Forelimb muscle (tissue), 1 donor: ENCODE measurements around the gene ZFC3H1. TPM values are rescaled to one million over a fixed set of nuclear protein-coding genes. Genes with fewer than 3 reads are reported as not detected.

ENCODE experiments used
- DNase-seq: peaks from one replicate; pipeline ENCODE4 v3.0.0-alpha.2; 2013; ENCODE audit warnings: low read depth
- polyA plus RNA-seq: library from polyadenylated mRNA; unstranded; fragments of 120-200 nt; gene quantifications from one replicate; pipeline ENCODE4 v1.2.1, GENCODE V29; 2013; ENCODE audit not compliant: insufficient read length

ZFC3H1 gene
- polyA plus RNA-seq, 1 donor: 40.4 TPM

GRCh38 chr12:71671816-71672215, 8.2 kb upstream of the ZFC3H1 start:
- no peak for DNase-seq

DNA sequence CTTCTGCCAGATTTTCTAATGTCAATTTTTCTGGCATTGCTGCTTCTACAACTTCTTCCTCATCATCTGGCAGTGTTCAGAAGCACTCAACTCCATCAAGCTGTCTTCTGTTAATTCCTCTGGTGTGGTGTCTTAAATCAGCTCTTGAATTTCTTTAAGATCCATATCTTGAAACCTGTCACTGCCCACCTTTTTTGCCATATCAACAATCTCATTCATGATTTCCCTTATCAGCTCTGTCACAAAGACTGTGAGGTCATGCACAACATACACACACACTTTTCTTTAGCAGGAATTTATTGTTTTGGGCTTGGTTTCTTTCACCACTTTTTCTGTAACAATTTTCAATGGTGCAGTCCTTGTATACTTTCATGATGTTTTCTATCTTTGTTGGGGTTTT, 7.7 kb upstream of the ZFC3H1 start:
- no peak for DNase-seq

DNA sequence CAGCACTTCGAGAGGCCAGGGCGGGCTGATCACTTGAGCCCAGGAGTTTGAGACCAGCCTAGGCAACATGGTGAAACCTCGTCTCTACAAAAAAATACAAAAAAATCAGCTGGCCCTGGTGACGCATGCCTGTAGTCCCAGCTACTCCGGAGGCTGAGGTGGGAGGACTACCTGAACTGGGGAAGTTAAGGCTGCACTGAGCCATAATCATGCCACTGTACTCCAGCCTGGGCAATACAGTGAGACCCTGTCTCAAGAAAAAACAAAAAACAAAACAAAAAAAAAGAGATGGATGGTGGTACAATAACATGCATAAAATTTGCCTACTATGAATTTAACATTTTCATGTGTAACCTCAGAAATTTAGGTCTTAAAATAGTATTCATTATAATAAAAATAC, 2.6 kb upstream of the ZFC3H1 start:
- DNase-seq: no peak

DNA sequence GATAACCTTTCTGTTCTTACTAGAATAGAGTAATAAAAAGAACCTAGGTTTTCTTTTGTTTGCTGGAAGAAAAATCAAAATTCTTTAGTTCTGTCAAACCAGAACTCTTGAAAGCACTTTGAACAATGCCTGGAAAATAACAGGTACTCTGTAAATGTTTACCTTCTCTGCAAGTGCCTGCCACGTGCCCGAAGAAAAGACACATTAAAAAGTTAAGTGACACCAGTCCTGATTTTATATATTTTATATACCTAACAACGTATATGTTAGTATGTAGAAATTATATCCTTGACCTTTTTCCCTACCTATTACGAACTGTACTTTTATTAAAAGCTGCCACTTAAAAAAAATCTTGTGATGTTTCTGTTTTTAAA, 1.4 kb upstream of the ZFC3H1 start:
- DNase-seq: no peak

DNA sequence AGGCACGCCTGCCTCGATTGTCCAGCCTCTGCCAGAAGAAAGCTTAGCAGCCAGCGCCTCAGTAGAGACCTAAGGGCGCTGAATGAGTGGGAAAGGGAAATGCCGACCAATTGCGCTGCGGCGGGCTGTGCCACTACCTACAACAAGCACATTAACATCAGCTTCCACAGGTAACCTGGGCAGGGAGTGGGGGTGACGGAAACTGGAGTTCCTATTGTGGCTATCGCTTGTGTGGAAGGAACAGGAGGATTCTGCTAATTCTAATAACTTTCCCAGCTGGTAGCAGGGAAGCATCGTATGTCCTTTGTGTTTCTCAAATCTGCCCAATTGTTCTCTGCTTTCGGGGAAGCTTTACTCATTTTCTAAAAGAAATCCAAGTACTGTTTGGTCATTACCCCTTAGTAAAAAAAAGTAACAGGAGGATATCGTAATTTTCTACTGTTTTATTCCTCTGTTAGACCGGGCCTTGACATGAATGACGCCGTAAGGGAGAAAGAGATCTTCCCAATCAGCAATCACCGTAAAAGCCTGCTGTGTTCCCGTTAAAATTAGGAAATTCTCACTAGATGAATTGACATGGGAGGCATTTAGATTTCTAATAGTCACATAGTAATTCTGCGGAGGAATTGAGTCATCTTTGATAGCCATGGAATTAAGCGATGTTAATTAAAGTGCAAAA, 902 bp upstream of the ZFC3H1 start:
- DNase-seq: no peak

DNA sequence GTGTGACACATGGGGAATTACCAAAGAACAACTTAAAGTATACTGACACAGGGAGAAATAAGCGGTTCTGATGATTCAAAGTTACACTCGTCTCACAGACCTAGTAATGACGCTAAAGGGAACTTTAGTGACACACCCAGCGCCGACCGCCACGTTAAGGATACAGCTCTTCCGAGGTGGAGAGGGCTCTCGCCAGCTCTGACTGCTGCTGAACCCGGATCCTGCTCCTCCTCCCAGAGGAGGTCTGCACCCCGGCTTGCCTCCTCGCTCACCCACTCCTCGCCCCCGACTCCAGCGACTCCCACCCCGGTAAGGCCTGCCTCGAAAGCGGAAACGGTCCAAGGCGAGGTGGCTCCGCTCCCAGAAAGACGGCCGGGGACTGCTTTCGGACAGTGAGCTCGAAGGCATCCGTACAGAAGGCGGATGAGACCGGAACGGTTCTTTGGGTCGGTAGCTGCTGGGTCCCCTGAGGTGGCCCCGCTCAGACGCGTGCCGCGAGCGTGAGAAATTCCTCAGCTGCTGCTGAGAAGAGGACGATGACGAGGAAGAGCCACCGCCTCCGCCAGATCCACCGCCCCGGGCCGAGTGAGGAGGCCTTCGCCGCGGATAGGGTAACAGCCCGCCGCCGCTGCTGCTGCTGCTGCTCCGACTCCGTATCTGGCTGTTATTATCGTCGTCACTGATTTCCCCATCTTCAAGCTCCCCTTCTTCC, 643 bp downstream of the ZFC3H1 start:
- no peak for DNase-seq

DNA sequence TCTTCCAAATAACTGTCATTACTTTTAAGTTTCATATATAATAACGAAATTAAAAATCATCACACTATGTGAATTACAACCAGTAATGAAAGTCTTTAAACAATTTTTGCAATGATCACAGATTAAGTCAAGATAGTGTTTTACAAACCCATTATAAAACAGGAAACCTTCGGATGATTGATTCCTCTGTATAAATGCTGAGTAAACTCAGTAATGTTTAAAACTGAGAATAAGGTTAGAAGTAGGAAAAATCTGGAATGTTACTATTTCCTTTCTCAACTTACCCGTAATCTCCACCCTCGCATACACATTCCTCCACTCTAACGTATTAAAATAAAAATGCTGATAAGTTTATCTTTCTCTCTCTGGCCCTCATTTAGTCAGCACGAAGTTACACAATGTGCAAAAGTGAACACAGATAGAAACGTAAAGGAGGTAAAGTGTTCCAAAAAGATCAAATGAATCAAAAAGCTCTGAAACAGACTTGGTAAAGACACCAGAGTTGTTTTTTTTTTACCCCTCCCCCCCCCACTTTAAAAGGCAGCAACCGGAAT, 1.6 kb downstream of the ZFC3H1 start:
- DNase-seq: no peak

GRCh38 chr12:71656740-71657139, 6.9 kb downstream of the ZFC3H1 start:
- no peak for DNase-seq

DNA sequence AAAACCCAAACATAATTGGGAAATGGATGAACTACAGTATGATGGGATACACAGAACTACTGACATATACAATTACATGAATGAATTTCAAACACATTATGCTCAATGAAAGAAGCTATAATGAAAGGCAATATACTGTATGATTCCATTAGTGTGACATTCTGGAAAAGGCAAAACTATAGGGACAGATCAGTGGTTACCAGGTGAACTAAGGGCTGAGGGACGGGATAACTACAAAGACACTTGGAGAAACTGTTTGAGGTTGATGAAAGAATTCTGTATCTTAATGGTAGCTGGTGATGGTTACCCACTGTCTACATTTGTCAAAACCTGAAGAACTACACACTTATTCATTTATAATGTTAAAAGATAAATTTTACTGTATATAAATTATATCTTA, 7.7 kb downstream of the ZFC3H1 start:
- DNase-seq: no peak

DNA sequence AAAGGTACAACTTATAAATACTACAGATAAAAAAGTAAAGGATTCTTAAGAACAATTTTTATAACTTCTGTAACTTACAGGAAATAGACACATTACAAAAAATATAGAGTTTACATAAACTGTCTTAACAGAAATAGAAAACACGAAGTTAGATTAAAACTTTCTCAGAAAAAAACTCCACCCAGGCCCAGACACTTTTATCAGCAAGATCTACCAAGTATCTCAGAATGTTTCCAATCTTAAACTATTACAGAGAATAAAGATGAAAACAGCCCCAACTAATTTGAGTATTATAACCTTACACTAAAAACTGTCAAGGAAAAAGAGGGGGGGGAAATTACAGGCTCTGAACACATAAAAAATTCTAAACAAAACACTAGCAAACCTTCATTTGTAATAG, 8.2 kb downstream of the ZFC3H1 start:
- DNase-seq: no peak

- no peak for DNase-seq
These were observed 9.4 kb downstream of the ZFC3H1 start for GRCh38 chr12:71654200-71654599.

GRCh38 chr12:71653137-71653536, 10.5 kb downstream of the ZFC3H1 start:
- DNase-seq: no peak

- no peak for DNase-seq
These were observed 11.0 kb downstream of the ZFC3H1 start for GRCh38 chr12:71652656-71653055.

GRCh38 chr12:71649401-71649800, 14.2 kb downstream of the ZFC3H1 start:
- DNase-seq: no peak

DNA sequence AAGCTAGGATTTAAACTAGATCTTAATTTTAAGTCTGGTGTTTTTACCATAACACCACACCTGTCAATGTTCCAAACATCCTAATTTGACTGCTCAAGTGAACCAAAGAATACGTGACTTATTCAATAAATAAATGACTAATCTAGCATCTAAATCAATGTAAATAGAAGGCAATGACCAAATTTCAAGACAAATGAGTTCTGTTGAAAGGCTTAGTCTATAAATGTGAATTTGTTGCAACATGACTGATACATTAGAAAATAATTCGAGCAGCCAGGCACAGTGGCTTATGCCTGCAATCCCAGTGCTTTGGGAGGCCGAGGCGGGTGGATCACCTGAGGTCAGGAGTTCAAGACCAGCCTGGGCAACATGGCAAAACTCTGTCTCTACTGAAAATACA, 15.1 kb downstream of the ZFC3H1 start:
- DNase-seq: no peak

- no peak for DNase-seq
These were observed 17.1 kb downstream of the ZFC3H1 start for GRCh38 chr12:71646512-71646911.

- no peak for DNase-seq
These were observed 18.4 kb downstream of the ZFC3H1 start for GRCh38 chr12:71645268-71645667.

DNA sequence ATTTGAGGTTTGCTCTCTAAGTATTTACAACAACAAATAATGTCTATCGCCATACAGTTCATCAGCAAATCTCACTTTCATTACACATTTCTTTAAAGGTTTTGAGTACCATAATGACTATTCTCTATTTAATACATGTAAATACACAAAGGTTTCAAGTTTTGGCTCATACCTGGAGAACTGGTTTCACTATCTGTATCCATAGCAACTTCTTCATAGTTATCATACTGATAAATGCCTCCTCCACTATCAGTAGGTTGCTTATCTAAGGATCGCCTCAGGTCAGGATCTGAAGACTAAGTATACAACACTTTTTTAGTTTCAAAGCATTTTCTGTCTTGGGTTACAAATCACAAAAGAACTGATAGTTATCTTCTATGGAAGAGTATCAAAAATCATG, 21.4 kb downstream of the ZFC3H1 start:
- no peak for DNase-seq

DNA sequence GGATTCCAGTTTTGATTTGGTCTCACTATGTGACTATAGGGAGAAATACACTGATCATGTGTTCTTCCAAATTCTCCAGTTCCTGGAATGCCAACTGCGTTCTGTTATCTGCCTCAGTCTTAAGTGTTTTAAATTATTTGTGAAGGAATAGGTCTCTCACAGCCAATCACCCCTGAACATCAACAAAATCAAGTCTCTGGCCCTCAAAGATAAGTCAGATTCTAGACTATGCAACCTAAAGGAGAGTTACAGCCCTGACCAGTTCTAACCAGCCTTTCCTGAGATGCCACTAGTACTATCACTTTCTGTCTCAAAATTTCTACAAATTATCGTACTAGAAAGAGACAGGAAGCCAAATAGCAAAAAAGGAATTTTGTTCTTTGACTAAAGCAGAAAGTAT, 22.3 kb downstream of the ZFC3H1 start:
- DNase-seq: no peak

DNA sequence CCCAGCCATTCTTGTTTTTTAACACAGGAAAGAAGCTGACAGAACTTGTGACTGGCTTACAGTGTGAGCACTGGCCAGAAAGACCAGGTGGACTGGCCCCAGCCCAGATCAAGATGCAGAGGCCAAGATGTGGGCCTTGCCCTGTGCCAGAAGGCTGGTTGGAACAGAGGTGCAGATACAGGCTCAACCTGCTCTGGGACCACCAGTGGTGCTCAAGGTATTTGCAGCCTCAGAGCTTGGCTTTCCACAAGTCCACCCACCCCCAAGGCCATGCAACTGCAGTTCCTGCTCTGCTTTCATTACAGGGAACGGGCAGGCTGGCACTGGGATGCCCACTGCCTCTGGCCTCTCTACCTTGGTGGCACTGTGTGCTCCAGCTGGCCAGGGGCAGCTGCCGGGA, 23.3 kb downstream of the ZFC3H1 start:
- DNase-seq: no peak

DNA sequence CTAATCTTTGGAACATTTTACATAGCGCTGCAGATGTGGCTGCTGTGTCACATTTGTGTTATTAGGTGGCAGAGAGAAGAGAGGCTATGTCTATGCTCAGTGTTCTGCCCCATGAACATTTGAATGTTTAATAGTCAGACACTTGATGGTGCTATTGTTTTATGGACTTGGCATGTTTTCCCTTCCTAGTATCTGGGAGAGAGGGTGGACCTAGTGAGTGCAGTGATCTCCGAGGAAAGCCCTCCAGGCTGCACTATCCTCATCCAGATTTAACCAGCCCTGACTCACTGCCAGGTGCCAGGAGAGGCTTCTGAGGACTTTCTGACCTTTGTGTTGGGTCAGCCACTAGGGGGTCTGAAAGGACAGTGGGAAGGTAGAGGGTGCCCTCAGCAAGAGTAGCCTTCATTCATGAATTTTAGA, 24.3 kb downstream of the ZFC3H1 start:
- no peak for DNase-seq

- DNase-seq: no peak
These were observed 25.1 kb downstream of the ZFC3H1 start for GRCh38 chr12:71638499-71638898.

- peak; percentile 32 for DNase-seq
These were observed 26.9 kb downstream of the ZFC3H1 start for GRCh38 chr12:71636704-71637115.
